Measurements from ENCODE around the gene NBPF11.
"Not testable (repeated sequence)": the region's sequence is repeated elsewhere in the genome, so short reads cannot be mapped to it uniquely, and the experiment has no call there.

Gene NBPF11

GRCh38 chr1:148150945-148151344 lies 1.1 kb downstream of the NBPF11 start:
- not testable (repeated sequence) for DNase-seq (ENCODE audit: low read depth in 2 of 2)

GRCh38 chr1:148150014-148150413 lies 2.1 kb downstream of the NBPF11 start:
- DNase-seq (ENCODE audit: low read depth in 2 of 2) = not testable (repeated sequence)

- not testable (repeated sequence) for DNase-seq (ENCODE audit: low read depth in 2 of 2)
These were observed 2.8 kb downstream of the NBPF11 start for GRCh38 chr1:148149050-148149815.

GRCh38 chr1:148147052-148147838 lies 4.8 kb downstream of the NBPF11 start:
- not testable (repeated sequence) for DNase-seq (ENCODE audit: low read depth in 2 of 2)

GRCh38 chr1:148146191-148146997 lies 5.7 kb downstream of the NBPF11 start:
- not testable (repeated sequence) for DNase-seq (ENCODE audit: low read depth in 2 of 2)

- not testable (repeated sequence) for DNase-seq (ENCODE audit: low read depth in 2 of 2)
These were observed 8.9 kb downstream of the NBPF11 start for GRCh38 chr1:148143223-148143622.

- DNase-seq (ENCODE audit: low read depth in 2 of 2) = not testable (repeated sequence)
These were observed 10.1 kb downstream of the NBPF11 start for GRCh38 chr1:148141936-148142335.

- not testable (repeated sequence) for DNase-seq (ENCODE audit: low read depth in 2 of 2)
These were observed 13.5 kb downstream of the NBPF11 start for GRCh38 chr1:148138606-148139005.

GRCh38 chr1:148122341-148122740 lies 29.7 kb downstream of the NBPF11 start:
- not testable (repeated sequence) for DNase-seq (ENCODE audit: low read depth in 2 of 2)

- not testable (repeated sequence) for DNase-seq (ENCODE audit: low read depth in 2 of 2)
These were observed 31.7 kb downstream of the NBPF11 start for GRCh38 chr1:148120395-148120794.

- not testable (repeated sequence) for DNase-seq (ENCODE audit: low read depth in 2 of 2)
These were observed 56.3 kb downstream of the NBPF11 start for GRCh38 chr1:148095732-148096131.

GRCh38 chr1:148086196-148086595 lies 65.9 kb downstream of the NBPF11 start:
- DNase-seq (ENCODE audit: low read depth in 2 of 2) = not testable (repeated sequence)

GRCh38 chr1:148081205-148081604 lies 70.9 kb downstream of the NBPF11 start:
- not testable (repeated sequence) for DNase-seq (ENCODE audit: low read depth in 2 of 2)

- DNase-seq (ENCODE audit: low read depth in 2 of 2) = not testable (repeated sequence)
These were observed 73.2 kb downstream of the NBPF11 start for GRCh38 chr1:148078632-148079519.

GRCh38 chr1:148078090-148078489 lies 74.0 kb downstream of the NBPF11 start:
- not testable (repeated sequence) for DNase-seq (ENCODE audit: low read depth in 2 of 2)

- DNase-seq (ENCODE audit: low read depth in 2 of 2) = not testable (repeated sequence)
These were observed 74.6 kb downstream of the NBPF11 start for GRCh38 chr1:148077458-148077857.

GRCh38 chr1:148073392-148073791 lies 78.7 kb downstream of the NBPF11 start:
- not testable (repeated sequence) for DNase-seq (ENCODE audit: low read depth in 2 of 2)

GRCh38 chr1:148068606-148069005 lies 83.5 kb downstream of the NBPF11 start:
- DNase-seq (ENCODE audit: low read depth in 2 of 2) = not testable (repeated sequence)

GRCh38 chr1:148068201-148068600 lies 83.9 kb downstream of the NBPF11 start:
- not testable (repeated sequence) for DNase-seq (ENCODE audit: low read depth in 2 of 2)

GRCh38 chr1:148060294-148060701 lies 91.8 kb downstream of the NBPF11 start:
- DNase-seq (ENCODE audit: low read depth in 2 of 2) = not testable (repeated sequence)

- not testable (repeated sequence) for DNase-seq (ENCODE audit: low read depth in 2 of 2)
These were observed 94.7 kb downstream of the NBPF11 start for GRCh38 chr1:148057384-148057783.
